ENCODE measurements around the gene ADI1.

DNA sequence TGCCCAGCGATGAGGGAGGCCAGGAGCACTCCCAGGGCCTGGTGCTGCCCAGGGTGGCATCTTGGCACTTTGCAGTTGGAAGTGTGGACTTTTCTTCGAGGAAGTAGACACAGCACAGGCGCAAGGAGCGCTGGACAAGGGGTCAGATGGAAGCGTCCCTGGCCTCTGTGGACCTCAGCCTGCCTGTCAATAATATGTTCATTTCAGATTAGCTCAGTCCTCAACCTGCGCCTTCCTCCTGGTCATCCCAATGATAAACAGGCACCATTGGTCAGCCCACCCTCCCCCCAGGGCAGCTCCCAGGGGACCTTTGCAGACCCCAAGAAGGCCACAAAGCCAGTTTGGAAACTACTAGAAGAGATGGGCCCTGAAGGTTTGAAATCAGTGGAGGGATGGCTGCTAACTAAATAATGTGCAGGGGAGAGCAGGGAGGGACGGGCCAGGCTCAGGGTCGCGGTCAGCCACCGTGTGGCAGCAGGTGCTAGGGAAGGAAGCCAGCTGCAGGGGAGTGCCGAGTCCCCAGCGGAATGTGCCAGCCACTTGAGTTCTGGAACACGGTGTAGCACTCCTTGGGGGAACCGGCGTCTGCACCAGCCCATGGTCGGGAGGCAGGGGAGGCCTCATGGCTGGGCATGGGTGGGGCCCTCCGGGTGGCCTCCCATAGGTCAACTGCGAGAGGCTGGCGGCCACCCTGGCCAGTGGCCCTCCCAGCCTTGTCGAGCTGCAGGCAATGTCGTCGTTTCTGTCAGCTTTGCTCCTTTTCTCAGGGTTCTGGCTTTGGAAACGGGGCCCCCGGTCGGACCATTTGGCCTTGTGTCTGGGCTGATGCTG is 59.9 kb downstream of the ADI1 start:
- TF ChIP-seq, protein P1, sequence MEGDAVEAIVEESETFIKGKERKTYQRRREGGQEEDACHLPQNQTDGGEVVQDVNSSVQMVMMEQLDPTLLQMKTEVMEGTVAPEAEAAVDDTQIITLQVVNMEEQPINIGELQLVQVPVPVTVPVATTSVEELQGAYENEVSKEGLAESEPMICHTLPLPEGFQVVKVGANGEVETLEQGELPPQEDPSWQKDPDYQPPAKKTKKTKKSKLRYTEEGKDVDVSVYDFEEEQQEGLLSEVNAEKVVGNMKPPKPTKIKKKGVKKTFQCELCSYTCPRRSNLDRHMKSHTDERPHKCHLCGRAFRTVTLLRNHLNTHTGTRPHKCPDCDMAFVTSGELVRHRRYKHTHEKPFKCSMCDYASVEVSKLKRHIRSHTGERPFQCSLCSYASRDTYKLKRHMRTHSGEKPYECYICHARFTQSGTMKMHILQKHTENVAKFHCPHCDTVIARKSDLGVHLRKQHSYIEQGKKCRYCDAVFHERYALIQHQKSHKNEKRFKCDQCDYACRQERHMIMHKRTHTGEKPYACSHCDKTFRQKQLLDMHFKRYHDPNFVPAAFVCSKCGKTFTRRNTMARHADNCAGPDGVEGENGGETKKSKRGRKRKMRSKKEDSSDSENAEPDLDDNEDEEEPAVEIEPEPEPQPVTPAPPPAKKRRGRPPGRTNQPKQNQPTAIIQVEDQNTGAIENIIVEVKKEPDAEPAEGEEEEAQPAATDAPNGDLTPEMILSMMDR (IDR thresholded peaks at IDR 0.05), result no peak
- TF ChIP-seq POLR2A (IDR thresholded peaks at IDR 0.05), result no peak

Measured in adrenal gland (tissue), 5 donors.